ENCODE measurements around the gene GPC5. TPM values are rescaled to one million over a fixed set of nuclear protein-coding genes. Genes with fewer than 3 reads are reported as not detected.
"Not testable (repeated sequence)": the region's sequence is repeated elsewhere in the genome, so short reads cannot be mapped to it uniquely, and the experiment has no call there.

The GPC5 gene
- polyA plus RNA-seq, 2 donors: not detected

DNA sequence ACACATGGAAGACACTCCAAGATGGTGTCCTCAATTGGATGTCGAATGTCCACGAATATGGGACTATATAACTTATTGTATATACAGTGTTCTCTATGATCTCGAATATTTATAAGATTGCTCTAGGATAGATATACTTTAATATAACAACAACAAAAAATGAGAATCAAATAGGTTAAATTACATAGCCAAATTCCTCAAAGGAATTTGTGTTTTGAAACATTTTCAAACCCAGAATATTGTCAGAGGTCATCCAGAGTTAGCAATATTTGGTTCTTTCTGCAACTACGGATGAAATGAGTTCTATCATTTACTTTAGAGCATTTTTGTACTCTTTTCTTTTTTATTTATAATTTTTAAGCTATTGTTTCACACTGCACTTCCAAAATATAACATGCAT, 857.8 kb downstream of the GPC5 start:
- WGBS, 2 donors: 76 to 82% methylated on average over 4 of the region's 4 CpGs
- Histone ChIP-seq H3K27me3 (ENCODE audit: control insufficient read depth in 1 of 2, insufficient read depth in 2 of 2, low read length in 2 of 2) (no peaks in the 10 kb centered on the region), H3K36me3 (ENCODE audit: control insufficient read depth in 2 of 2, insufficient read depth in 2 of 2, low read length in 1 of 2) (no peaks in the 10 kb centered on the region), H3K4me1 (ENCODE audit: control insufficient read depth in 2 of 2, insufficient read depth in 2 of 2, low read length in 1 of 2) (no peaks in the 10 kb centered on the region), H3K9me3 (ENCODE audit: control insufficient read depth in 2 of 2, insufficient read depth in 1 of 2, low read depth in 1 of 2, low read length in 1 of 2) (peaks cover 0 to 3% of the 10 kb centered on the region in 2 donors), H3K27ac (ENCODE audit: low read depth in 2 of 2, low read length in 1 of 2) (no peak overlapping the region), H3K4me3 (ENCODE audit: low read depth in 1 of 2, low read length in 2 of 2) (no peak overlapping the region)

DNA sequence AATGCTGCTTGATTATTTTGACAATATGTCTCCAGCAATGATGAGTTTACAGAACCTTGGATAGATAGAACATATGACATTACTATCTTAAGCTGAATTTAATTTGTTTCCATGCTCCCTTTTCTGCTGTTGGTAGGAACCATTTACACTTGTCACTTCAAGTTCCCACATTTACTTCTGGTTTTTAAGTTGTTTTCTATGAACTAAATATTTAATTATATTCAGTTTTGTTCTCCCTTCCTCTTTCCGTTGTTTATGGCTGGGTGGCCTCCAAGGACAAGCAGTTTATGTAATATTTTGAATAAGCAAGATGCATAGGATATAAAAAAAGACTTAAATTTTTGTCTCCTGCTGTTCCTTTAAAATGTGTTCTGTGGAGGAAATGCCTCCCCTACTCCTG, 860.6 kb downstream of the GPC5 start:
- no peak overlapping the region for H3K4me3 ChIP-seq (ENCODE audit: low read depth in 1 of 2, low read length in 2 of 2)
- H3K27me3 ChIP-seq (ENCODE audit: control insufficient read depth in 1 of 2, insufficient read depth in 2 of 2, low read length in 2 of 2): no peaks in the 10 kb centered on the region
- peaks cover 0 to 3% of the 10 kb centered on the region in 2 donors for H3K9me3 ChIP-seq (ENCODE audit: control insufficient read depth in 2 of 2, insufficient read depth in 1 of 2, low read depth in 1 of 2, low read length in 1 of 2)
- 49 to 71% methylated on average over 1 of the region's 1 CpG for WGBS, 2 donors
- H3K27ac ChIP-seq (ENCODE audit: low read depth in 2 of 2, low read length in 1 of 2): no peak overlapping the region
- H3K4me1 ChIP-seq (ENCODE audit: control insufficient read depth in 2 of 2, insufficient read depth in 2 of 2, low read length in 1 of 2): no peaks in the 10 kb centered on the region
- no peaks in the 10 kb centered on the region for H3K36me3 ChIP-seq (ENCODE audit: control insufficient read depth in 2 of 2, insufficient read depth in 2 of 2, low read length in 1 of 2)

GRCh38 chr13:92259523-92259922, 861.1 kb downstream of the GPC5 start:
- Histone ChIP-seq H3K27ac (ENCODE audit: low read depth in 2 of 2, low read length in 1 of 2) (no peak overlapping the region), H3K4me1 (ENCODE audit: control insufficient read depth in 2 of 2, insufficient read depth in 2 of 2, low read length in 1 of 2) (no peaks in the 10 kb centered on the region), H3K36me3 (ENCODE audit: control insufficient read depth in 2 of 2, insufficient read depth in 2 of 2, low read length in 1 of 2) (no peaks in the 10 kb centered on the region), H3K27me3 (ENCODE audit: control insufficient read depth in 1 of 2, insufficient read depth in 2 of 2, low read length in 2 of 2) (no peaks in the 10 kb centered on the region), H3K4me3 (ENCODE audit: low read depth in 1 of 2, low read length in 2 of 2) (no peak overlapping the region), H3K9me3 (ENCODE audit: control insufficient read depth in 2 of 2, insufficient read depth in 1 of 2, low read depth in 1 of 2, low read length in 1 of 2) (peaks cover 0 to 3% of the 10 kb centered on the region in 2 donors)
- 48 to 49% methylated on average over 1 of the region's 1 CpG for WGBS, 2 donors

- H3K27me3 ChIP-seq (ENCODE audit: control insufficient read depth in 1 of 2, insufficient read depth in 2 of 2, low read length in 2 of 2): no peaks in the 10 kb centered on the region
- H3K36me3 ChIP-seq (ENCODE audit: control insufficient read depth in 2 of 2, insufficient read depth in 2 of 2, low read length in 1 of 2): no peaks in the 10 kb centered on the region
- peaks cover 0 to 3% of the 10 kb centered on the region in 2 donors for H3K9me3 ChIP-seq (ENCODE audit: control insufficient read depth in 2 of 2, insufficient read depth in 1 of 2, low read depth in 1 of 2, low read length in 1 of 2)
- no peak overlapping the region for H3K4me3 ChIP-seq (ENCODE audit: low read depth in 1 of 2, low read length in 2 of 2)
- H3K4me1 ChIP-seq (ENCODE audit: control insufficient read depth in 2 of 2, insufficient read depth in 2 of 2, low read length in 1 of 2): no peaks in the 10 kb centered on the region
- no peak overlapping the region for H3K27ac ChIP-seq (ENCODE audit: low read depth in 2 of 2, low read length in 1 of 2)
- 73 to 79% methylated on average over 6 of the region's 6 CpGs for WGBS, 2 donors
Observed at GRCh38 chr13:92260363-92260762, 861.9 kb downstream of the GPC5 start.

GRCh38 chr13:92262100-92262788, 863.8 kb downstream of the GPC5 start:
- no peaks in the 10 kb centered on the region for H3K27me3 ChIP-seq (ENCODE audit: control insufficient read depth in 1 of 2, insufficient read depth in 2 of 2, low read length in 2 of 2)
- peaks cover 0 to 3% of the 10 kb centered on the region in 2 donors for H3K9me3 ChIP-seq (ENCODE audit: control insufficient read depth in 2 of 2, insufficient read depth in 1 of 2, low read depth in 1 of 2, low read length in 1 of 2)
- H3K27ac ChIP-seq (ENCODE audit: low read depth in 2 of 2, low read length in 1 of 2): no peak overlapping the region
- H3K4me3 ChIP-seq (ENCODE audit: low read depth in 1 of 2, low read length in 2 of 2): no peak overlapping the region
- no peaks in the 10 kb centered on the region for H3K4me1 ChIP-seq (ENCODE audit: control insufficient read depth in 2 of 2, insufficient read depth in 2 of 2, low read length in 1 of 2)
- 69 to 71% methylated on average over 3 of the region's 3 CpGs for WGBS, 2 donors
- H3K36me3 ChIP-seq (ENCODE audit: control insufficient read depth in 2 of 2, insufficient read depth in 2 of 2, low read length in 1 of 2): no peaks in the 10 kb centered on the region

GRCh38 chr13:92265408-92265807, 867.0 kb downstream of the GPC5 start:
- Histone ChIP-seq H3K9me3 (ENCODE audit: control insufficient read depth in 2 of 2, insufficient read depth in 1 of 2, low read depth in 1 of 2, low read length in 1 of 2) (peaks cover 0 to under 1% of the 10 kb centered on the region in 2 donors), H3K27me3 (ENCODE audit: control insufficient read depth in 1 of 2, insufficient read depth in 2 of 2, low read length in 2 of 2) (no peaks in the 10 kb centered on the region), H3K4me3 (ENCODE audit: low read depth in 1 of 2, low read length in 2 of 2) (no peak overlapping the region), H3K36me3 (ENCODE audit: control insufficient read depth in 2 of 2, insufficient read depth in 2 of 2, low read length in 1 of 2) (no peaks in the 10 kb centered on the region), H3K27ac (ENCODE audit: low read depth in 2 of 2, low read length in 1 of 2) (no peak overlapping the region), H3K4me1 (ENCODE audit: control insufficient read depth in 2 of 2, insufficient read depth in 2 of 2, low read length in 1 of 2) (no peaks in the 10 kb centered on the region)
- 85 to 89% methylated on average over 1 of the region's 1 CpG for WGBS, 2 donors

- 65 to 66% methylated on average over 1 of the region's 1 CpG for WGBS, 2 donors
- Histone ChIP-seq H3K4me3 (ENCODE audit: low read depth in 1 of 2, low read length in 2 of 2) (no peak overlapping the region), H3K4me1 (ENCODE audit: control insufficient read depth in 2 of 2, insufficient read depth in 2 of 2, low read length in 1 of 2) (no peaks in the 10 kb centered on the region), H3K27ac (ENCODE audit: low read depth in 2 of 2, low read length in 1 of 2) (no peak overlapping the region), H3K36me3 (ENCODE audit: control insufficient read depth in 2 of 2, insufficient read depth in 2 of 2, low read length in 1 of 2) (no peaks in the 10 kb centered on the region), H3K27me3 (ENCODE audit: control insufficient read depth in 1 of 2, insufficient read depth in 2 of 2, low read length in 2 of 2) (no peaks in the 10 kb centered on the region), H3K9me3 (ENCODE audit: control insufficient read depth in 2 of 2, insufficient read depth in 1 of 2, low read depth in 1 of 2, low read length in 1 of 2) (no peaks in the 10 kb centered on the region)
Observed at GRCh38 chr13:92270990-92271389, 872.6 kb downstream of the GPC5 start.

- 94 to 100% methylated on average over 1 of the region's 1 CpG for WGBS, 2 donors
- no peaks in the 10 kb centered on the region for H3K4me1 ChIP-seq (ENCODE audit: control insufficient read depth in 2 of 2, insufficient read depth in 2 of 2, low read length in 1 of 2)
Observed at GRCh38 chr13:92272177-92272576, 873.8 kb downstream of the GPC5 start.

DNA sequence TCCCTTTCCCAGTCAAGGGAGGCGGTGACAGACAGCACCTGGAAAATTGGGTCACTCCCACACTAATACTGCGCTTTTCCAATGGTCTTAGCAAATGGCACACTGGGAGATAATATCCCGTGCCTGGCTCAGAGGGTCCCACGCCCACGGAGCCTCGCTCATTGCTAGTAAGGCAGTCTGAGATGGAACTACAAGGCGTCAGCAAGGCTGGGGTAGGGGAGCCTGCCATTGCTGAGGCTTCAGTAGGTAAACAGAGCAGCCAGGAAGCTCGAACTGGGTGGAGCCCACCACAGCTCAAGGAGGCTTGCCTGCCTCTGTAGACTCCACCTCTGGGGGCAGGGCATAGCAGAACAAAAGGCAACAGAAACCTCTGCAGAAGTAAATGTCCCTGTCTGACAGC, 882.6 kb downstream of the GPC5 start:
- not testable (repeated sequence) for H3K4me1 ChIP-seq (ENCODE audit: control insufficient read depth in 2 of 2, insufficient read depth in 2 of 2, low read length in 1 of 2); H3K4me3 ChIP-seq (ENCODE audit: low read depth in 1 of 2, low read length in 2 of 2); H3K27me3 ChIP-seq (ENCODE audit: control insufficient read depth in 1 of 2, insufficient read depth in 2 of 2, low read length in 2 of 2); H3K9me3 ChIP-seq (ENCODE audit: control insufficient read depth in 2 of 2, insufficient read depth in 1 of 2, low read depth in 1 of 2, low read length in 1 of 2); H3K27ac ChIP-seq (ENCODE audit: low read depth in 2 of 2, low read length in 1 of 2); H3K36me3 ChIP-seq (ENCODE audit: control insufficient read depth in 2 of 2, insufficient read depth in 2 of 2, low read length in 1 of 2)
- WGBS, 2 donors: 70 to 76% methylated on average over 8 of the region's 8 CpGs

More at GRCh38 chr13:92272177-92272576, 873.8 kb downstream of the GPC5 start:
- no peaks in the 10 kb centered on the region for H3K27me3 ChIP-seq (ENCODE audit: control insufficient read depth in 1 of 2, insufficient read depth in 2 of 2, low read length in 2 of 2)
- H3K27ac ChIP-seq (ENCODE audit: low read depth in 2 of 2, low read length in 1 of 2): no peak overlapping the region
- no peaks in the 10 kb centered on the region for H3K9me3 ChIP-seq (ENCODE audit: control insufficient read depth in 2 of 2, insufficient read depth in 1 of 2, low read depth in 1 of 2, low read length in 1 of 2)
- no peak overlapping the region for H3K4me3 ChIP-seq (ENCODE audit: low read depth in 1 of 2, low read length in 2 of 2)
- no peaks in the 10 kb centered on the region for H3K36me3 ChIP-seq (ENCODE audit: control insufficient read depth in 2 of 2, insufficient read depth in 2 of 2, low read length in 1 of 2)

DNA sequence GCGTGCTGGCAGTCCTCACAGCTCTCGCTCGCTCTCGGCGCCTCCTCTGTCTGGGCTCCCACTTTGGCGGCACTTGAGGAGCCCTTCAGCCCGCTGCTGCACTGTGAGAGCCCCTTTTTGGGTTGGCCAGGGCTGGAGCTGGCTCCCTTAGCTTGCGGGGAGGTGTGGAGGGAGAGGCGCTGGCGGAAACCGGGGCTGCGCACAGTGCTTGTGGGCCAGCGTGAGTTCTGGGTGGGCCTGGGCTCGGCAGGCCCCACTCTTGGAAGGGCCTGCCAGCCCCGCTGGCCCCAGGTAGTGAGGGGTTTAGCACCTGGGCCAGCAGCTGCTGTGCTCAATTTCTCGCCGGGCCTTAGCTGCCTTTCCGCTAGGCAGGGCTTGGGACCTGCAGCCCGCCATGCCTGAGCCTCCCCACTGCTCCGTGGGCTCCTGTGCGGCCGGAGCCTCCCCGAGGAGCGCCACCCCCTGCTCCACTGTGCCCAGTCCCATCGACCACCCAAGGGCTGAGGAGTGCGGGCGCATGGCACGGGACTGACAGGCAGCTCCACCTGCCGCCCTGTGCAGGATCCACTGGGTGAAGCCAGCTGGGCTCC, 892.4 kb downstream of the GPC5 start:
- WGBS, 2 donors: 93 to 94% methylated on average over 29 of the region's 29 CpGs
- H3K4me3 ChIP-seq (ENCODE audit: low read depth in 1 of 2, low read length in 2 of 2); H3K27me3 ChIP-seq (ENCODE audit: control insufficient read depth in 1 of 2, insufficient read depth in 2 of 2, low read length in 2 of 2); H3K9me3 ChIP-seq (ENCODE audit: control insufficient read depth in 2 of 2, insufficient read depth in 1 of 2, low read depth in 1 of 2, low read length in 1 of 2); H3K36me3 ChIP-seq (ENCODE audit: control insufficient read depth in 2 of 2, insufficient read depth in 2 of 2, low read length in 1 of 2); H3K27ac ChIP-seq (ENCODE audit: low read depth in 2 of 2, low read length in 1 of 2); H3K4me1 ChIP-seq (ENCODE audit: control insufficient read depth in 2 of 2, insufficient read depth in 2 of 2, low read length in 1 of 2): not testable (repeated sequence)

Measured in esophagus (tissue), 2 donors.